ENCODE results near the gene FER. TPM values are rescaled to one million over a fixed set of nuclear protein-coding genes. Genes with fewer than 3 reads are reported as not detected.

The FER gene
- polyA plus RNA-seq, 1 donor (not counting 4 experiments of a cell fraction or from before 2014, with no cell fraction given), result 17.1 TPM

DNA sequence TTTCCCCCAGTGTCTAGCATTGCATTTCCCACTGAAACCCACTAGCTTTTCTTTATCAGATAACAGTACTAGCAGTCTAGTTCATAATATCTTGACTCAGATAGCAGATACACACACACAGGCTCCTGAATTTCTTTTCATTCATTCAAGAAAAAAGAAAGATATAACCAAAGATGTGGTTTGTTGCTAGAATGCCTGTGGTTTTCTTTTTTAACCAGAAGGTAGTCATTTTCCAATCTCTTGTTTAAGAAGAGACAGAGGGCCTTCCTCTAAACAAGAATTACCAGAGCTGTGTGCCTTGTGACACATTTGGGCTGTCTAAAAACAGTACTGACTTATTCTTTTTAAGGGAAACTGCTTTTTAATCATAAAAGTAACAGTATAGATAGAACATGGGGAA lies 494.8 kb downstream of the FER start:
- Histone ChIP-seq H3K79me2 (ENCODE audit: control insufficient read depth, insufficient read depth, low read length) (no peaks in the 10 kb centered on the region), H3K4me3 (ENCODE audit: control insufficient read depth in 2 of 3, extremely low read depth in 1 of 3, insufficient read depth in 2 of 3, low read depth in 1 of 3, low read length in 3 of 3) (no peak overlapping the region), H3K4me2 (ENCODE audit: control insufficient read depth, extremely low read depth, insufficient read depth, low read depth, low read length) (no peak overlapping the region), H2AFZ (ENCODE audit: control insufficient read depth, low read length) (no peak overlapping the region), H3K27ac (ENCODE audit: control insufficient read depth, insufficient read depth, low read length) (no peak overlapping the region), H3K9me1 (ENCODE audit: control insufficient read depth, extremely low read depth, insufficient read depth, low read length) (no peaks in the 10 kb centered on the region), H3K4me1 (ENCODE audit: control insufficient read depth, extremely low read depth, insufficient read depth, low read length) (no peaks in the 10 kb centered on the region), H3K9ac (ENCODE audit: control insufficient read depth, extremely low read depth, insufficient read depth, low read length) (no peak overlapping the region), H3K9me3 (ENCODE audit: control insufficient read depth, low read depth, low read length) (no peaks in the 10 kb centered on the region), H4K20me1 (ENCODE audit: control insufficient read depth, extremely low read depth, insufficient read depth, low read length) (no peaks in the 10 kb centered on the region), H3K36me3 (ENCODE audit: control insufficient read depth in 2 of 2, extremely low read depth in 1 of 2, insufficient read depth in 2 of 2, low read length in 2 of 2) (no peaks in the 10 kb centered on the region), H3K27me3 (ENCODE audit: control insufficient read depth, extremely low read depth, insufficient read depth, low read length) (peaks cover 10% of the 10 kb centered on the region)
- DNase-seq (ENCODE audit: low read depth, low spot score), result no peak
- dilution Hi-C loops (cut with MboI; ENCODE audit: extremely low pct_ligation_motif_present, low sequenced_read_pairs), result no loop called here
- FAIRE-seq, result no peak
- TF ChIP-seq EZH2 (IDR thresholded peaks at IDR 0.05; ENCODE audit: low read length) (no peak), CTCF (optimal IDR thresholded peaks at IDR 0.05 in 1 of 3, IDR thresholded peaks at IDR 0.05 in 1 of 3, conservative IDR thresholded peaks at IDR 0.05 in 1 of 3; ENCODE audit: extremely low read depth in 1 of 3, insufficient read depth in 2 of 3, low read length in 3 of 3) (no peak)

GRCh38 chr5:109246395-109246794 lies 498.7 kb downstream of the FER start:
- Histone ChIP-seq H3K4me2 (ENCODE audit: control insufficient read depth, extremely low read depth, insufficient read depth, low read depth, low read length) (no peak overlapping the region), H3K27ac (ENCODE audit: control insufficient read depth, insufficient read depth, low read length) (no peak overlapping the region), H3K27me3 (ENCODE audit: control insufficient read depth, extremely low read depth, insufficient read depth, low read length) (peaks cover 28% of the 10 kb centered on the region), H2AFZ (ENCODE audit: control insufficient read depth, low read length) (no peak overlapping the region), H3K9me3 (ENCODE audit: control insufficient read depth, low read depth, low read length) (no peaks in the 10 kb centered on the region), H3K36me3 (ENCODE audit: control insufficient read depth in 2 of 2, extremely low read depth in 1 of 2, insufficient read depth in 2 of 2, low read length in 2 of 2) (no peaks in the 10 kb centered on the region), H3K9ac (ENCODE audit: control insufficient read depth, extremely low read depth, insufficient read depth, low read length) (no peak overlapping the region), H4K20me1 (ENCODE audit: control insufficient read depth, extremely low read depth, insufficient read depth, low read length) (no peaks in the 10 kb centered on the region), H3K9me1 (ENCODE audit: control insufficient read depth, extremely low read depth, insufficient read depth, low read length) (no peaks in the 10 kb centered on the region), H3K4me3 (ENCODE audit: control insufficient read depth in 2 of 3, extremely low read depth in 1 of 3, insufficient read depth in 2 of 3, low read depth in 1 of 3, low read length in 3 of 3) (no peak overlapping the region), H3K4me1 (ENCODE audit: control insufficient read depth, extremely low read depth, insufficient read depth, low read length) (no peaks in the 10 kb centered on the region), H3K79me2 (ENCODE audit: control insufficient read depth, insufficient read depth, low read length) (no peaks in the 10 kb centered on the region)
- dilution Hi-C loops (cut with MboI; ENCODE audit: extremely low pct_ligation_motif_present, low sequenced_read_pairs), result no loop called here
- TF ChIP-seq CTCF (optimal IDR thresholded peaks at IDR 0.05 in 1 of 3, IDR thresholded peaks at IDR 0.05 in 1 of 3, conservative IDR thresholded peaks at IDR 0.05 in 1 of 3; ENCODE audit: extremely low read depth in 1 of 3, insufficient read depth in 2 of 3, low read length in 3 of 3) (no peak), EZH2 (IDR thresholded peaks at IDR 0.05; ENCODE audit: low read length) (no peak)
- no peak for DNase-seq (ENCODE audit: low read depth, low spot score)
- no peak for FAIRE-seq

Small RNA genes within 50 kb of the gene (small RNA-seq; reads per million reads assigned to genes)
- 0 reads per million in 3 experiments for gene AC109481.1 (ENCODE audit: insufficient read length in 3 of 3, low read depth in 3 of 3, low replicate concordance in 1 of 3)
- gene RF00019 (ENCODE audit: insufficient read length in 3 of 3, low read depth in 3 of 3, low replicate concordance in 1 of 3), result 0 reads per million in 3 experiments
- gene RNU6-47P (ENCODE audit: insufficient read length in 3 of 3, low read depth in 3 of 3, low replicate concordance in 1 of 3), result 0 to 1.0 (median 0.33) reads per million in 3 experiments

Measured in keratinocyte (primary cell).